Upper lobe of right lung (tissue), 1 donor: ENCODE data around the gene TSKU. TPM values are rescaled to one million over a fixed set of nuclear protein-coding genes. Genes with fewer than 3 reads are reported as not detected.

ENCODE experiments used
- ATAC-seq: fragments of 200-7000 bp; cut with Tn5 transposase; one replicate; pipeline ENCODE4 v1.9.1; 2020; ENCODE audit warnings: mild to moderate bottlenecking, moderate library complexity
- DNase-seq: peaks from one replicate; pipeline ENCODE4 v3.0.0-alpha.2; 2020
- H3K27ac ChIP-seq: fragments of 200-600 bp; one replicate; pipeline ENCODE4 v1.8.0; 2022
- H3K27me3 ChIP-seq: fragments of 200-600 bp; one replicate; pipeline ENCODE4 v1.8.0; 2022; ENCODE audit warnings: mild to moderate bottlenecking
- H3K36me3 ChIP-seq: fragments of 200-600 bp; one replicate; pipeline ENCODE4 v1.8.0; 2022
- H3K4me1 ChIP-seq: fragments of 200-600 bp; one replicate; pipeline ENCODE4 v1.8.0; 2022
- H3K4me3 ChIP-seq: fragments of 200-600 bp; one replicate; pipeline ENCODE4 v1.8.0; 2022; ENCODE audit warnings: mild to moderate bottlenecking
- H3K9me3 ChIP-seq: fragments of 200-600 bp; one replicate; pipeline ENCODE4 v1.8.0; 2022
- intact Hi-C: fragments of 100-400 bp; cut with DNase I; formaldehyde crosslinking; loops from one replicate; pipeline ENCODE4 v1.11.0; 2022
- total RNA-seq: library from RNA; stranded (reverse); fragmentation: NEBNext Ultra II Directional; extraction: Animal tissue kit (Norgen Biotek cat#: 25700); gene quantifications from one replicate; pipeline ENCODE4 v1.2.1, GENCODE V29; 2021
- TF ChIP-seq, protein P1 (sequence below): fragments of 200-600 bp; IDR thresholded peaks from one replicate; pipeline ENCODE4 v1.8.0; 2022; ENCODE audit warnings: antibody characterized with exemption
- donor health status: DM: no; HTN: yes; CAD: no; lungs with severe emphysema.

The TSKU gene
- total RNA-seq, 1 donor from 2014 or later = 18.1 TPM

DNA sequence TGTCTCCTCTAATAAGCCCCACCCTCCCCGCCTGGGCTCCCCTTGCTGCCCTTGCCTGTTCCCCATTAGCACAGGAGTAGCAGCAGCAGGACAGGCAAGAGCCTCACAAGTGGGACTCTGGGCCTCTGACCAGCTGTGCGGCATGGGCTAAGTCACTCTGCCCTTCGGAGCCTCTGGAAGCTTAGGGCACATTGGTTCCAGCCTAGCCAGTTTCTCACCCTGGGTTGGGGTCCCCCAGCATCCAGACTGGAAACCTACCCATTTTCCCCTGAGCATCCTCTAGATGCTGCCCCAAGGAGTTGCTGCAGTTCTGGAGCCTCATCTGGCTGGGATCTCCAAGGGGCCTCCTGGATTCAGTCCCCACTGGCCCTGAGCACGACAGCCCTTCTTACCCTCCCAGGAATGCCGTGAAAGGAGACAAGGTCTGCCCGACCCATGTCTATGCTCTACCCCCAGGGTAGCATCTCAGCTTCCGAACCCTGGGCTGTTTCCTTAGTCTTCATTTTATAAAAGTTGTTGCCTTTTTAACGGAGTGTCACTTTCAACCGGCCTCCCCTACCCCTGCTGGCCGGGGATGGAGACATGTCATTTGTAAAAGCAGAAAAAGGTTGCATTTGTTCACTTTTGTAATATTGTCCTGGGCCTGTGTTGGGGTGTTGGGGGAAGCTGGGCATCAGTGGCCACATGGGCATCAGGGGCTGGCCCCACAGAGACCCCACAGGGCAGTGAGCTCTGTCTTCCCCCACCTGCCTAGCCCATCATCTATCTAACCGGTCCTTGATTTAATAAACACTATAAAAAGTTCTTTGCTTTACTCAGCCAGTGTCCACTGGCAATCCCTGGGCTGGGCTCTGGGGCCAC is 14.4 kb downstream of the TSKU start:
- Histone ChIP-seq H3K36me3 (peaks cover 7% of the 10 kb centered on the region), H3K4me3 (no peak overlapping the region), H3K27ac (no peak overlapping the region), H3K9me3 (no peaks in the 10 kb centered on the region), H3K4me1 (peaks cover 29% of the 10 kb centered on the region), H3K27me3 (no peaks in the 10 kb centered on the region)
- no peak for DNase-seq
- ATAC-seq = no peak
- TF ChIP-seq, protein P1, sequence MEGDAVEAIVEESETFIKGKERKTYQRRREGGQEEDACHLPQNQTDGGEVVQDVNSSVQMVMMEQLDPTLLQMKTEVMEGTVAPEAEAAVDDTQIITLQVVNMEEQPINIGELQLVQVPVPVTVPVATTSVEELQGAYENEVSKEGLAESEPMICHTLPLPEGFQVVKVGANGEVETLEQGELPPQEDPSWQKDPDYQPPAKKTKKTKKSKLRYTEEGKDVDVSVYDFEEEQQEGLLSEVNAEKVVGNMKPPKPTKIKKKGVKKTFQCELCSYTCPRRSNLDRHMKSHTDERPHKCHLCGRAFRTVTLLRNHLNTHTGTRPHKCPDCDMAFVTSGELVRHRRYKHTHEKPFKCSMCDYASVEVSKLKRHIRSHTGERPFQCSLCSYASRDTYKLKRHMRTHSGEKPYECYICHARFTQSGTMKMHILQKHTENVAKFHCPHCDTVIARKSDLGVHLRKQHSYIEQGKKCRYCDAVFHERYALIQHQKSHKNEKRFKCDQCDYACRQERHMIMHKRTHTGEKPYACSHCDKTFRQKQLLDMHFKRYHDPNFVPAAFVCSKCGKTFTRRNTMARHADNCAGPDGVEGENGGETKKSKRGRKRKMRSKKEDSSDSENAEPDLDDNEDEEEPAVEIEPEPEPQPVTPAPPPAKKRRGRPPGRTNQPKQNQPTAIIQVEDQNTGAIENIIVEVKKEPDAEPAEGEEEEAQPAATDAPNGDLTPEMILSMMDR = no peak
- intact Hi-C loops = loop anchor here (5.0 kb wide), 1 partner anchor 60 kb away; no protein-coding TSS in a partner anchor

DNA sequence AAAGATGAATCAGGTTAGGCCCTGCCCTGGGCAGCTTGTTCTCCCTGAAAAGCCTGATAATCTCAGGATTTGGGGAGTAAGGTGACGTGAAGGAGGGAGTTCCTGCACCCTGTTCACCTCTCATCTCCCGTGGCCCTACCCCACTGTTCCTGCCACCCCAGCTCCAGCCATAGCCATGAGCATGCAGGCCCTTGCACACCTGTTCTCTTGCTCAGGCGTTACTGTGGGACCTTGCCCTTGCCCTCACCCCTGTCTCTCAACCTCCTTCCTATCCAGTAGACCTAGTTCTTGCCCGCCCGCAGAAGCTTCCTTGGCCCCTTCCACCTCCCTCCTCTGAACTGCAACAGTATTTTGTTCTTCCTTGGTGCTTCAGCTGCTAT is 15.0 kb downstream of the TSKU start:
- H3K27ac ChIP-seq = no peak overlapping the region
- ATAC-seq (no peak), DNase-seq (no peak)
- TF ChIP-seq, protein P1 = no peak
- H3K4me3 ChIP-seq = no peak overlapping the region
- intact Hi-C loops = loop anchor here (5.0 kb wide), 1 partner anchor 61 kb away; no protein-coding TSS in a partner anchor
- H3K9me3 ChIP-seq = no peaks in the 10 kb centered on the region
- H3K4me1 ChIP-seq = peaks cover 31% of the 10 kb centered on the region
- peaks cover 7% of the 10 kb centered on the region for H3K36me3 ChIP-seq
- no peaks in the 10 kb centered on the region for H3K27me3 ChIP-seq

DNA sequence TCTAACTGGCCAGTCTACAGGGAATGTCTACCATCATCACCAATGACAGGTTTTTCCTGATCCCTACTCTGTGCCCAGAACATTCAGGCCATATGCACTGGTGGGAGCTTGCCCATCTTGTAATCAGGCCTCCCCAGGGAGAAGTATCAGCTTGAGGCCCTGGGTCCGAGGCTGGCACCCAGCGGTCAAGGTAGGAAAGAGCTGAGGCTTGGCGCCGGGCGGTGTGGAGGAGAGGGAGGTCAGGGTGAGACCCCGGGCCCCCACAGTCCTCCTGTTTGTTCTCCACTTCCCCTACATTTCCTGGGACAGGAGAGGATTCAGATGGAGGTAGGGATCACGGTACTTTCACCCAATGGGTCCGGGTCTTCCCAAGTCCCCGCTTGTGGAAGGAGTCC is 15.5 kb downstream of the TSKU start:
- no peaks in the 10 kb centered on the region for H3K9me3 ChIP-seq
- H3K4me3 ChIP-seq = peak overlapping the region; percentile 36
- TF ChIP-seq, protein P1 = no peak
- peaks cover 7% of the 10 kb centered on the region for H3K36me3 ChIP-seq
- no peak for DNase-seq
- intact Hi-C loops = loop anchor here (5.0 kb wide), 1 partner anchor 61 kb away; no protein-coding TSS in a partner anchor
- H3K27ac ChIP-seq = peak overlapping the region; percentile 47
- H3K27me3 ChIP-seq = no peaks in the 10 kb centered on the region
- ATAC-seq = no peak
- H3K4me1 ChIP-seq = peaks cover 31% of the 10 kb centered on the region

DNA sequence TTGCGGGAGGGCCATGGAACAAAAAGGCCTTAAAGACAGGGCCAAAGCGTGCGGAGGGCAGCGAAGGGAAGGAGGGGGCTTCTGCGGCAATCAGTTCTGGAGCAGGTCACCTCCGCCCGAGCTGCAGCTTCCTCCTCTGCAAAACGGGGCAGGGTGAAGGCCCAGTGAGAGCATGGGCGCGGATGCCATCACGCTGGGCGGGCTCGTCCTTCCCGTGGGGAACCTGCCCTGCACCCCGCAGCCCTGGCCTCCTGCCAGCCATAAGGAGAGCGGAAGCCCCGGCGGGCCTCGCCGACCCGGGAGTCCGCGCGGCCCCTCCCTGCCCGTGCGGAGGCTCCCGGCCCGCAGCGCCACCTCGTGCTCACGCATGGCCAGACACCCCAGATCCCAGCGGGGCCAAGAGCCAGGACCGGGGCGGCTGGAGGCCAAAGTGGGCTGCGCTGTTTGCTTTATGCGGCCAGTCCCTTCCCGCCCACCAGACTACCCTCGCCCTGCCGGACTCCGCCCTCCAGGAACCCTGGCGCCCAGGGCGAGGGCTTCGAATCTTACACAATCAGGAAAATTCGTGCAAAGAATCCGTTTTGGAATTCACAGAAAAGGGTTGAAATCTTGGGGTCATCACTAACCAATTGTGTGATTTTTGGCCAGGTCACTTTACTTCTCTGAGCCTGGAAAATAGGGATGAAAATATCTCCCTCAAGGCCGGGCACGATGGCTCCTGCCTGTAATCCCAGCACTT is 16.1 kb downstream of the TSKU start:
- TF ChIP-seq, protein P1 = peak; percentile 95
- ATAC-seq (peak; percentile 92), DNase-seq (peak; percentile 93)
- H3K27ac ChIP-seq = peak overlapping the region; percentile 47
- H3K27me3 ChIP-seq = no peaks in the 10 kb centered on the region
- H3K4me1 ChIP-seq = peaks cover 32% of the 10 kb centered on the region
- no peaks in the 10 kb centered on the region for H3K9me3 ChIP-seq
- H3K36me3 ChIP-seq = peaks cover 7% of the 10 kb centered on the region
- intact Hi-C loops = loop anchor here (5.0 kb wide), 1 partner anchor 62 kb away; no protein-coding TSS in a partner anchor
- H3K4me3 ChIP-seq = peak overlapping the region; percentile 36

DNA sequence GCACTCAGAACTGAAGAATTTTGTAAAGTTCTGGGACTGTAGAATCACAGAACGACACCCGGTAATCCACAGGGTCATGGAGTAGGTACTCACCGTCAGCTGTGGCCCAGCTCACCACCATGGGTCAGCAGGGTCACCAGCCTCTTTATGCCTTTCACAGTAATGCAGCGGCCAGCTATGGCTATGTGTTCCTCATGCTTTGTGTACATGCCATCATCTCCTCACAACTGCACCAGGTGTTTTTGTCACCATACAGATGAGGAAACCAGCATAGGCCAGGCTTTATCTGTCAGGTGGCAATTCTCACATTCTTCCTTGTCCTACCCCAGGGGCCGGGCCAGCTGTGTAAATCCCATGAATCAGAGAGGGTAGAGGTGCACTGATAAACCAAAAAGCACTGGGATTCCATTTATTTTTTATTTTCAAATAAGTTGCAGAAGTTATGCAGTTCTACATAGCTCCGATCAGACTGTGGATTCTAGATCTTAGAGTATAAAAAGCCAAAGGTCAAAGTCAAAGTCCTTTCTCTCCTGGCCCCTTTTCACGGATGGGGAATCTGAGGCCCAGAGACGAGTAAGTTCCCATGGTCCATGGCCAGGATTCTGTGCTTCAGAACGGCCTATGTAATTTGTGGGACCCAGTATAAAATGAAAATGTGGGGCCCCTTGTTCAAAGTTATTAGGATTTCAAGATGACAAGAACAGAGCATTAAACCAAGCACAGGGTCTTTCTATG is 17.5 kb downstream of the TSKU start:
- DNase-seq = no peak
- H3K9me3 ChIP-seq = no peaks in the 10 kb centered on the region
- TF ChIP-seq, protein P1 = no peak
- peaks cover 33% of the 10 kb centered on the region for H3K4me1 ChIP-seq
- H3K27ac ChIP-seq = no peak overlapping the region
- no peaks in the 10 kb centered on the region for H3K27me3 ChIP-seq
- H3K36me3 ChIP-seq = peaks cover 7% of the 10 kb centered on the region
- no peak for ATAC-seq
- intact Hi-C loops = loop anchor here (10.0 kb wide), 2 partner anchors 114 to 234 kb away; partner anchors contain the start of gene B3GNT6
- no peak overlapping the region for H3K4me3 ChIP-seq
